Activated naive CD4-positive, alpha-beta T cell (primary cell): ENCODE results near the gene CCDC12.

Experiments
- DNase-seq, 4 experiments: peaks; one replicate each; lab custom pipeline; 2025; lab: John Stamatoyannopoulos, UW

CCDC12 gene

DNA sequence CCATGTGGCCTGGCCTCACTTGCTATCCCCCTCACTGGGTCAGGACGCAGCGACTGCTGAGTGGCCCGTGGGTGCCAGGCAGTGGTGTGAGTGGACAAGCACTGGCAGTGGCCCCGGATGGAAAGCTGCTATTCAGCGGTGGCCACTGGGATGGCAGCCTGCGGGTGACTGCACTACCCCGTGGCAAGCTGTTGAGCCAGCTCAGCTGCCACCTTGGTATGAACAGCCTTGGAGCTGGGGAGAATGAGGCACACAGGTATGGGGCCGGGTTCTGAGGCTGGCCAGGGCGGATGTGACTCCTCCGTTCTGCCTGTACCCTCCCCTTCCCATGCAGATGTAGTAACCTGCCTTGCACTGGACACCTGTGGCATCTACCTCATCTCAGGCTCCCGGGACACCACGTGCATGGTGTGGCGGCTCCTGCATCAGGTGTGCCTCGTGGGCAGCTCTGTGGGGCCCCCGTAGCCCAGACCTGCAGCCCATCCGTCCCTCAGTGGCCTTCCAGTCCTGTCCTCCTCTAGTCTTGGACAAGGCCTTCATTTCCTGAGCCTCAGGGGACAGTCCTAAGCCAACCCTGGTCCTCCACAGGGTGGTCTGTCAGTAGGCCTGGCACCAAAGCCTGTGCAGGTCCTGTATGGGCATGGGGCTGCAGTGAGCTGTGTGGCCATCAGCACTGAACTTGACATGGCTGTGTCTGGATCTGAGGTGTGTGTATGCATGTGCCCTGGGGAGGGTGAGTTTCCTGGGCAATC lies 31.1 kb upstream of the CCDC12 start:
- DNase-seq = no peak

DNA sequence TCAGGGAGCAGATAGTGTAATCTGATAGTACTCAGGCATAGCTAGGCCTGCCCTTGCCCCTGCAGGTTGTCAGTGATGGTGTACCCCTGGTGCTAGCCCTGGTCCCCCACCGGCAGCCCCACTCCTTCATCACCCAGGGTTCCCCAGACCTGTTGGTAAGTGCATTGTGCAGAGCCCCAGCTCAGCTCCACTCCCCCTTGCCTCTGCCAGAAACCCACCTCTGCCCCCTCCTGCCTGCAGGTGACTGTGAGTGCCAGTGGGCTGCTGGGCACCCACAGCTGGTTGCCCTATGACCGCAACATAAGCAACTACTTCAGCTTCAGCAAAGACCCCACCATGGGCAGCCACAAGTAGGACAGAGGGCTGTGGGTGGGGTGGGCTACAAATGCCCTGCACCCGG lies 30.5 kb upstream of the CCDC12 start:
- DNase-seq = no peak

DNA sequence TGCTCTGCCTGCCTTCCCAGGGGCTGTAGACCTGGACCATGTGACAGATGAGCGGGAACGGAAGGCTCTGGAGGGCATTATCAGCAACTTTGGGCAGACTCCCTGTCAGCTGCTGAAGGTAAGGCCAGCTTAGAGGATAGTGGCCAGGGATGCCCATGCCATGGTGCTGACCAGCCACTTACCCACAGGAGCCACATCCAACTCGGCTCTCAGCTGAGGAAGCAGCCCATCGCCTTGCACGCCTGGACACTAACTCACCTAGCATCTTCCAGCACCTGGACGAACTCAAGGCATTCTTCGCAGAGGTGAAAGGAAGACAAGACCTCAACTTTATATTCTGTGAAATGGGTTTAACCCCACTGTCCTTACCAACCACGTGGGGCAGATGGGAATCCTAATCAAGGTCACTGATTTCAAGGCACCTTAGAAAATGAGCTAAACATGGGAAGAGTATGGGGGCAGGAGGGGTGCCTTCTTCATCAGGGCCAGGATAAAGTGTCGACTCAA lies 29.7 kb upstream of the CCDC12 start:
- no peak for DNase-seq

DNA sequence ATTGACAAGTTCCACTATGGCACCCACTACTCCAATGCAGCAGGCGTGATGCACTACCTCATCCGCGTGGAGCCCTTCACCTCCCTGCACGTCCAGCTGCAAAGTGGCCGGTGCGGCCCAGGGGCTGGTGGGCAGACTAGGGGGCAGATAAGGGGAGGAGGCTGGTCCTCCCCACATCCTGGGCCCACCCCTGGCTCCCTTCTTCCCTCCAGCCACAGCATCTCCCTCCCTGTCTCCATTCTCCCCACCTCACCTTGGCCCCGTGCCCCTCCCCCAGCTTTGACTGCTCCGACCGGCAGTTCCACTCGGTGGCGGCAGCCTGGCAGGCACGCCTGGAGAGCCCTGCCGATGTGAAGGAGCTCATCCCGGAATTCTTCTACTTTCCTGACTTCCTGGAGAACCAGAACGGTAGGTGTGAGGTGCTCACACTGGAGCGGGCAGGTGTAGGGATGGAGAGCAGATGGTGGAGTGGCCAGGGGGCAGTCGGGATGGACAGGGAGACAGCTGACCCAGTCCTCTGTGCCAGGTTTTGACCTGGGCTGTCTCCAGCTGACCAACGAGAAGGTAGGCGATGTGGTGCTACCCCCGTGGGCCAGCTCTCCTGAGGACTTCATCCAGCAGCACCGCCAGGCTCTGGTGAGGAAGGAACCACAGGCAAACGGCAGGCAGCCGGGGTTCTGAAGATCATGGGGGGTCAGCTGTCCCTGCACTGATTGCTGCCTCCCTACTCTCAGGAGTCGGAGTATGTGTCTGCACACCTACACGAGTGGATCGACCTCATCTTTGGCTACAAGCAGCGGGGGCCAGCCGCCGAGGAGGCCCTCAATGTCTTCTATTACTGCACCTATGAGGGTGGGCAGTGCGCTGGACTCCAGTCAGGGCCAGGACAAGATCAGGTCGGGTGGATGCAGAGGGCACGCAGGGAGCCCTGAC lies 28.9 kb upstream of the CCDC12 start:
- DNase-seq = no peak

DNA sequence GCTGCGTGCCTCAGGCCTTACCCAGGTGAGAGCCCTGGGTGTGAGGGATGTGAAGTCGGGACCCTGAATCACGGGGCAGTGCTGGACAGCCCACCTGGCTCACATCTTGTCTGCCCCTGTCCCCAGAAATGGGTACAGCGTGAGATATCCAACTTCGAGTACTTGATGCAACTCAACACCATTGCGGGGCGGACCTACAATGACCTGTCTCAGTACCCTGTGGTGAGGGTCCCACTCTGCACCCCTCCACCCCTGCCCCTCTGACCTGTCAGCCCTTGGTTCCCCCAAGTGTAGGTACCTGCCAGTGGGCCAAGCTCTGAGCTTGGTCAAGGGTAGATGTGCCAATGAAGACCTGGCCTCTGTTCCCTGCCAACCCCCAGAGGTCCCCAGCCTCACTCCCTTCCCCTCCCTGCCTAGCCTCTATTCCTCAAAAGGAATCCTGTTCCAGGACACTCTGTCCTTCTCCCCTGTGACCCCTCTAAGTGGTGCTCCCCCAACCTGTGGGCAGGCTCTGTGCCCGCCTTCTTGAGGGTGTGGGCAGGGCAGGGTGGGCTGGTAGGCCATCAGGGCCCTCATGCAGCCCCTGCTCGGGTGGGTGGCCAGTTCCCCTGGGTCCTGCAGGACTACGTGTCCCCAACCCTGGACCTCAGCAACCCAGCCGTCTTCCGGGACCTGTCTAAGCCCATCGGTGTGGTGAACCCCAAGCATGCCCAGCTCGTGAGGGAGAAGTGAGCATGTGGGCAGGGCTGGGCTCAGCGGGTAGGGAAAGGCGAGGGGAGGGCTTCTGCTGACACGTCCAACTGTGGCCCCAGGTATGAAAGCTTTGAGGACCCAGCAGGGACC lies 28.0 kb upstream of the CCDC12 start:
- DNase-seq = no peak

DNA sequence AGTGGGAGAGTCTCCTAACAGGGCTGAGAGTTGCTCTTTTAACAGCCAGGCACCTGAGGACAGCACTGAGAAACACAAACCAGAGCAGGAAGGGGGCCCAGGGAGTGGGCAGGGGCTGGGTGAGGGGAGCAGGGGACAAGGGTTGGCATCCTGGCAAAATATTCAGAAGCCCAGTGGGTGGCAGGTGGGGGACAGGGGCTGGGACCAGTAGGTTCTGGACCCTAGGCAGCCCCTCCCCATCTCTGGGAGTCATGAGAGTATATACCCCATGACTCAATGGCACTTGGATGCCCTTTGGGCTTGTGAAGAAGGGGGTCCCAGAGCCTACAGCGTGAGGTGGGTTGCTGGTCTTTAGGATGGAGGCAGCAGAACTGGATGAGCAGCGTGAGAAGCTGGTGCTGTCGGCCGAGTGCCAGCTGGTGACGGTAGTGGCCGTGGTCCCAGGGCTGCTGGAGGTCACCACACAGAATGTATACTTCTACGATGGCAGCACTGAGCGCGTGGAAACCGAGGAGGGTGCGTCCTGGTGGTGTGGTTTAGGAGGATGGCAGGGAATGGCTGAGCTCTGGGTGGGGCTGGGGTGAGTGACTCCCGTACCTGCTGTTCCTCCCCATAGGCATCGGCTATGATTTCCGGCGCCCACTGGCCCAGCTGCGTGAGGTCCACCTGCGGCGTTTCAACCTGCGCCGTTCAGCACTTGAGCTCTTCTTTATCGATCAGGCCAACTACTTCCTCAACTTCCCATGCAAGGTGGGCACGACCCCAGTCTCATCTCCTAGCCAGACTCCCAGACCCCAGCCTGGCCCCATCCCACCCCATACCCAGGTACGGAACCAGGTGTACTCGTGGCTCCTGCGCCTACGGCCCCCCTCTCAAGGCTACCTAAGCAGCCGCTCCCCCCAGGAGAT lies 27.2 kb upstream of the CCDC12 start:
- no peak for DNase-seq

DNA sequence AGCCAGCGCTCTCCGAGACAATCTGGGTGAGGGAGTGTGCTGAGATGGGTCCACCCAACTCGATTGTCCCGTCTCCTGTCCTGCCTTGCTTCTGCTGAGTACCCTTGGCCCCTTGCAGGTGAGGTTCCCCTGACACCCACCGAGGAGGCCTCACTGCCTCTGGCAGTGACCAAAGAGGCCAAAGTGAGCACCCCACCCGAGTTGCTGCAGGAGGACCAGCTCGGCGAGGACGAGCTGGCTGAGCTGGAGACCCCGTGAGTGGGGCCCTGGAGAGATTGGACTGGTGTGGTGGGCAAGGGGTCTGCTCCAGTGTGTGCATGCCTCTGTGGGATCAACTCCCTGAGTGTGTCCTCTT lies 26.5 kb upstream of the CCDC12 start:
- no peak for DNase-seq

DNA sequence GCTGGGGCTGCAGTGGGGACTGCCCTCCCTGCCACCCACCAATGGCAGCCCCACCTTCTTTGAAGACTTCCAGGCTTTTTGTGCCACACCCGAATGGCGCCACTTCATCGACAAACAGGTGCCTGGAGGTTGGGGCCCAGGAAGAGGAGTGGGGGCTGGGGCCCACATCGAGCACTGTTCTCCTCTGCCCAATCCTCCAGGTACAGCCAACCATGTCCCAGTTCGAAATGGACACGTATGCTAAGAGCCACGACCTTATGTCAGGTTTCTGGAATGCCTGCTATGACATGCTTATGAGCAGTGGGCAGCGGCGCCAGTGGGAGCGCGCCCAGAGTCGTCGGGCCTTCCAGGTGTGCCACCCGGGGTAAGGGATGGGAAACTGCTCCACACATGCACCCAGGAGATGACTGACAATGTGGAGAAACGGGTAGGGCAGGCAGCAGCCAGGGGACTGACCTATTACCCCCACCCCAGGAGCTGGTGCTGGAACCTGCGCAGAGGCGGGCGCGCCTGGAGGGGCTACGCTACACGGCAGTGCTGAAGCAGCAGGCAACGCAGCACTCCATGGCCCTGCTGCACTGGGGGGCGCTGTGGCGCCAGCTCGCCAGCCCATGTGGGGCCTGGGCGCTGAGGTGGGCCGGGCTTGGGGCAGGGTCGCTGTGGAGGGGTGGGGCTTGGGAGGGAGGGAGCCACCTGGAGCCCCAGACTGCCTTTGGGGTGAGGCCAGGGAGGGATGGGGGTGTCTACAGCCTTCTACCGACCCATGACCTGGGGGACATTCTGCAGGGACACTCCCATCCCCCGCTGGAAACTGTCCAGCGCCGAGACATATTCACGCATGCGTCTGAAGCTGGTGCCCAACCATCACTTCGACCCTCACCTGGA lies 25.9 kb upstream of the CCDC12 start:
- DNase-seq = no peak

DNA sequence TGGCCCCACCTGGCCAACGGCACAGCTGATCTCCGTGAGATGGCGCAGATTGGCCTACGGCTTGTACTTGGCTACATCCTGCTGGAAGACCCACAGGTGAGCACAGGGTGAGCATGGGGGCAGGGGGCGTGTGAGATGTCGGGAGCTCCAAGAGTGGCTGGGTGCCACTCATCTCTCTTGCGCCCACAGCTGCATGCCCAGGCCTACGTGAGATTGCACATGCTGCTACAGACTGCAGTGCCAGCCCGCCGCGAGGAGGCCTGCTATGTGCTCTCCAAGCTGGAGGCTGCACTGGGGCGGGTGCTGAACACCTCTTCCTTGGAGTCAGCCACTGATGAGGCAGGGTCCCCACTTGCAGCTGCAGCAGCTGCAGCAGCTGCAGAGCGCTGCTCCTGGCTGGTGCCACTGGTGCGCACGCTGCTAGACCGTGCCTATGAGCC lies 25.2 kb upstream of the CCDC12 start:
- no peak for DNase-seq

DNA sequence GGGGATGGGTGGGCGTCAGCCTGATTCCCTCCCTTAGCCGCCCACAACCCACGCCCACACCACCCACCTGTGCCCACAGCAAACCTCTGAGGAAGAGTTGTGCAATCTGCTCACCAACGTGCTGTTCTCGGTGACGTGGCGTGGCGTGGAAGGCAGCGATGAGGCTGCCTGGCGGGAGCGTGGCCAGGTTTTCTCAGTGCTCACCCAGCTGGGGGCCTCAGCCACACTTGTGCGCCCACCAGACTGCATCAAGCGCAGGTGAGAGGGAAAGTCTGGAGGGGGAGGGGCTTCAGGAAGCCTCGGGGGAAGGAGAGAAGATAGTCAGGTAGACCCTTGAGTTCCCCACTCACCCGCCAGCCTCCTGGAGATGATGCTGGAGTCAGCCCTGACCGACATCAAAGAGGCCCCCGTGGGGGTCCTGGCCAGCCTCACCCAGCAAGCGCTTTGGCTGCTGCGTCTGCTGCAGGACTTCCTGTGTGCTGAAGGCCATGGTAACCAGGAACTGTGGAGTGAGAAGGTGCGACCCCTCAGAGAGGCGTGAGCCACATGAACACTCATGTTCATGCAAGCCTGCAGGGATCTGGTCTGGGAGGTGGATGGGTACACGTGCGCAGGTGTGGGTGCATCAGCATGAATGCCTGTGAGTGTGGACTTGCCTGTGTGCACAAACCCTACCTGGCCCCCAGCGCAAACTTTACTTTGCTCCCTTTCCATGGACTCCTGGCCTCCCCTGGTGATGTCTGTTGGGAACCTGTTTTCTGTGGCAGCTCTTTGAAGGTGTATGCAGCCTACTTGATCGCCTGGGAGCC lies 24.6 kb upstream of the CCDC12 start:
- DNase-seq = no peak

DNA sequence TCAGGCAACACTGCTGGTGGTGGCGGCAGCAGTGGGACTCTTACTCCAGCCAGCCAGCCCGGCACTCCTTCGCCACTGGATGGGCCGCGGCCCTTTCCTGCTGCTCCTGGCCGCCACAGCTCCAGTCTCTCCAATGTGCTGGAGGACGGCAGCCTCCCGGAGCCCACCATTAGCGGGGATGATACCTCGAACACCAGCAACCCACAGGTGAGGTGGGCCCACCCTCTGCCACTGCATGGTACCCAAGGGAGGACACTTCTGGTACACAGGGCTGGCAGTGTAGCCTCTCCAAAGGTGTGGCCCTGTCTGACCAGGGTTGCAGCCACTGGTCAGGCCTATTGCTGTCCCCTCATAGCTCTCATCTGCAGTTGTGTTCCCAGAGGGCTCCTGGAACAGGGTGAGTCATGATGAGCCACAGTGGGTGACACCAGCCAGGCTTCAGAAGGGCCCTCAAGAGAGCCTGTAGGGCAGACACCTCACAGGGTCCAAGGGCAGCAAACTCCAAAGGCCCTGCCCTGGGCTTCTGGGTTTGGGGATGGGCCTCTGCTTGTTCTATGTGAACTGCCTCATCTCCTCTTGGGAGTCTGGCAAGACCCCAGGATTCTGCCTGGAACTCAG lies 23.8 kb upstream of the CCDC12 start:
- no peak for DNase-seq

DNA sequence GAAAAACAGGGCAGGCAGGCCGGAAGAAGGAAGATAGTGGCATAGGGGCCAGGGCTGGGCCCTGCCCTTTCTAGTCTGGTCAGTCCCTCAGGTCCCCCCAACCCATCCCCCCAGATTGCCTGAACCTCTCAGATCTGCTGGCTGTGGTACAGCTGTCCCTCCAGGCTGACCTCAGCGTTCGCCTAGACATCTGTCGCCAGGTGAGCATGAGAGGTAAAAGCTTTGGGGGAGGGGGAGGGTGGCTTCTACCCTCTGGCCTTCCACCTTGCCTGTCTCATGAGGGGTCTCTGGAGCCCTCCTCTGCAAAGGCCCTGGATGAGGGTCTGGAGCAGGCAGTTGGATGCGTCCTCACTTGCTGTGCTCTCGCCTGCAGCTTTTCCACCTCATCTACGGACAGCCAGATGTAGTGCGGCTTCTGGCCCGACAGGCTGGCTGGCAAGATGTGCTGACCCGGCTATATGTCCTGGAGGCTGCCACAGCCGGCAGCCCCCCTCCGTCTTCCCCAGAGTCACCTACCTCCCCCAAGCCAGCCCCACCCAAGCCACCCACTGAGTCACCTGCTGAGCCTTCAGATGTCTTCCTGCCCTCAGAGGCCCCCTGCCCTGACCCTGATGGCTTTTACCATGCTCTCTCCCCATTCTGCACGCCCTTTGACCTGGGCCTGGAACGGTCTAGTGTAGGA lies 23.1 kb upstream of the CCDC12 start:
- DNase-seq = no peak

DNA sequence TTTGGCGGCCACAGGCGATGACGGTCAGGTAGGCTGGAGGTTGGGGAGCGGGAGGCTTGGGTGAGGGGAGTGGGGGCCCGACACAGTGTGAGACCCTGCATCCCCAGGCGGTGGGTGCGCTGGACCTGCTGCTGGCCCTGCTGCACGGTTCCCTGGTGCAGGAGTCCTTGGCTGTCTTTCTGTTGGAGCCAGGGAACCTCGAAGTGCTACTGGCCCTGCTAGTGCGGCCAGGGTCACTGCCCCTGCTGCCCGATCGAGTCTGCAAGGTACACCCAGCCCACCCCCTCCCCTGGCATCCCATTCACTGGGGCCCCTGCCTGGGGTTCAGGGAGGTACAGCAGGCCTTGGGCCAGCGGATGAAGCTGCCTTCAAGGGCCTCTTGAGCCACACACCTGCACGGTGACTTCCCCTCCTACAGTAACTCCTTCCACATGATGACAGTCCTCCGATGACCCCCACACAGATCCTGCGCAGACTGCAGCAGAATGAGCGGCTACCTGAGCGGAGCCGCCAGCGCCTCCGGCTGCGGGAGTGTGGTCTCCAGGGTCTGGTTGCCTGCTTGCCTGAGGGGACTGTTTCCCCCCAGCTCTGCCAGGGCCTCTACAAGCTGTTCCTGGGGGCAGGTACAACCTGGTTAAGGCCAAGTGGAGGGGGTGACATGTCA lies 22.4 kb upstream of the CCDC12 start:
- DNase-seq = no peak

DNA sequence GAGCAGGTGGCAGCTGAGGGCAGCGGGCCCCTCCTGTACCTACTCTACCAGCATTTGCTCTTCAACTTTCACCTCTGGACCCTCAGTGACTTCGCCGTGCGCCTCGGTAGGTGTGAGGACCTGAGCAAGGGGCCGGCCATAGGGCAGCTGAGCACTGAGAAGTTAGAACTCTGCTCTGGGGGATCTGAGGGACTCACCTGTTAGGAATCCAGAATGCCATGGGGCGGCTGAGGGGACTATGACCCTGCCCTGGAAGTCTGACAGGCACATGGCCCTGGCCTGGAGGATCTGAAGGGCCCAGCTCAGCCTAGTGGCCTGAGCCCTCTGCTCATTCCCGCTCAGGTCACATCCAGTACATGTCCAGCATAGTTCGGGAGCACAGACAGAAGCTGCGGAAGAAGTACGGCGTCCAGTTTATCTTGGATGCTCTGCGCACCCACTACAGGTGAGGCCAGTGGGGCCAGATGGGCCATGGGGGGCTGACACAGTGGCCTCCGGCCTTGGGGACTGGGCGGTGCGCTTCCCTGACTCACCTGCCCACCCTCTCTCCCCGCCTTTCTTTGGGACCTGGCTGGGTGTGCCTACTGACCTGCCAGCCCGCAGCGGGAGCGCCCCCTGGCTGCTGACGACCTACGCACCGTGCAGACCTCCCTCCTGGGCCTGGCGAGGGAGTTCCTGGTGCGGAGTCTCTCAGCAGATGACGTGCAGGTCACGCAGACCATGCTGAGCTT lies 21.7 kb upstream of the CCDC12 start:
- peak; percentile 12 to 76 (median 58) for DNase-seq

DNA sequence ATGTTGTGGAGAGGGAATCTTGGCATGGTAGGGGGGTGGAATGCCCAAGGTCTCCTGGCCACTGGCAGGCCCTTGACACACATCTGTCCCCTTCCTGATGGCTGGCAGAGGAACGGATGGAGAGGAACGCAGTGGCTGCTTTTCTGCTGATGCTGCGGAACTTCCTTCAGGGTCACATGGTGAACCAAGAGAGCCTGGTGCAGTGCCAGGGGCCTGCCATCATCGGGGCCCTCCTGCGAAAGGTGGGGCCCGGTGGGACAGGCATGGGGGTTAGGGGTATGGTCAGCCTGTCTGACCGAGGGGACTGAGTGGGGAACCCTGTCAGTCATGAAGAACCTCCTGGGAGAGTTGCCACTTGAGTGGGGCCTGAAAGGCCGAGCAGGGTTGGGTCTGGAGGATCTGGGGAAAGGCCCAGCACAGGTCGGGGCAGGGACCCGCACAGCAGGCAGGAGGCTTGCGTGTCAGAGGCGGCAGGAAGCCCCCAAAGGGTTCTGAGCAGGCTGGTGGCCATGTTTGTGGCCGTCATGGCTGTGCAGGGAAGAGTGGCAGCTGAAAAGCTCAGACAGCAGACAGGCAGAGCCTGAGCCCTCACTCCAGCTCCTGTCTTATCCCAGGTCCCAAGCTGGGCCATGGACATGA lies 21.0 kb upstream of the CCDC12 start:
- DNase-seq = no peak

DNA sequence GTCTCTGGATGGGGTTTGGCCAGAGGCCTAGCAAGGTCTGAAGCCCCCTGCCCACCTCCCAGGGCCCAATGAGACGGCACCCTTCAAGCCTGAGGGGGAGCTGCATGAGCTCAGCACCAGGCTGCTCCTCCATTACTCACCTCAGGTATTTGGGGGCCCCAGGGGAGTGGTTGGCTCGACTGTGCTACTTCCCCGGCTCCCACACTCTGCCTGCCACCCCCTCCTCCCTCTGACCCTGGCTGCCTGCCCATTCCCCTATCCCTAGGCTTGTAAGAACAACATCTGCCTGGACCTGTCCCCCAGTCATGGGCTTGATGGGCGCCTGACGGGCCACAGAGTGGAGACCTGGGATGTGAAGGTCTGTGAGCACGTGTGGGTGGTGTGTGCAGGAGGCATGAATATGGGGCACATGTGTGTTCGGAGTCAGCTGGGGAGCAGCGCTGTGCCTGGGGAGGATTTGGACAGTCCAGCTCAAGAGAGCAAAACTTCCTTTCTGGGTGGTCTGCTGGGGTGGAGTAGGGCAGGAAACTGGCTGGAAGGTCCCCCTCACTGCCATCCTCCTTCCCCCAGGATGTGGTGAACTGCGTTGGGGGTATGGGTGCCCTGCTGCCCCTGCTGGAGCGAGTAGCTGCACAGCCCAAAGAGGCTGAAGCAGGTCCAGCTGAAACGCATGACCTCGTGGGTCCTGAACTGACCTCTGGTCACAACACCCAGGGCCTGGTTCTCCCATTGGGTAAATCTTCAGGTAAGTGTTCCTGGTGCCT lies 20.3 kb upstream of the CCDC12 start:
- DNase-seq = no peak
